ENCODE results near the gene MAP3K8.
"Not testable (repeated sequence)": the region's sequence is repeated elsewhere in the genome, so short reads cannot be mapped to it uniquely, and the experiment has no call there.

Gene MAP3K8

GRCh38 chr10:30425336-30426075 is 8.5 kb upstream of the MAP3K8 start:
- H3K4me3 ChIP-seq (ENCODE audit: low read length): no peak overlapping the region
- H3K27me3 ChIP-seq (ENCODE audit: control insufficient read depth, insufficient read depth, low read length): no peaks in the 10 kb centered on the region
- H3K36me3 ChIP-seq (ENCODE audit: control insufficient read depth, insufficient read depth, low read length): no peaks in the 10 kb centered on the region
- no peaks in the 10 kb centered on the region for H3K9me3 ChIP-seq (ENCODE audit: control insufficient read depth, low read length)
- H3K4me1 ChIP-seq (ENCODE audit: control insufficient read depth, insufficient read depth, low read length): peaks cover 32% of the 10 kb centered on the region
- H3K9ac ChIP-seq (ENCODE audit: low read length): no peak overlapping the region

- no peaks in the 10 kb centered on the region for H3K9me3 ChIP-seq (ENCODE audit: control insufficient read depth, low read length)
- H3K27me3 ChIP-seq (ENCODE audit: control insufficient read depth, insufficient read depth, low read length): no peaks in the 10 kb centered on the region
- H3K4me3 ChIP-seq (ENCODE audit: low read length): no peak overlapping the region
- H3K4me1 ChIP-seq (ENCODE audit: control insufficient read depth, insufficient read depth, low read length): peaks cover 37% of the 10 kb centered on the region
- H3K9ac ChIP-seq (ENCODE audit: low read length): peak overlapping the region; percentile 47
- no peaks in the 10 kb centered on the region for H3K36me3 ChIP-seq (ENCODE audit: control insufficient read depth, insufficient read depth, low read length)
Observed at GRCh38 chr10:30430544-30431298, 3.3 kb upstream of the MAP3K8 start.

- Histone ChIP-seq H3K27me3 (ENCODE audit: control insufficient read depth, insufficient read depth, low read length) (no peaks in the 10 kb centered on the region), H3K4me1 (ENCODE audit: control insufficient read depth, insufficient read depth, low read length) (peaks cover 44% of the 10 kb centered on the region), H3K36me3 (ENCODE audit: control insufficient read depth, insufficient read depth, low read length) (no peaks in the 10 kb centered on the region), H3K9ac (ENCODE audit: low read length) (peak overlapping the region; percentile 47), H3K4me3 (ENCODE audit: low read length) (peak overlapping the region; percentile 12), H3K9me3 (ENCODE audit: control insufficient read depth, low read length) (no peaks in the 10 kb centered on the region)
Observed at GRCh38 chr10:30431435-30431911, 2.5 kb upstream of the MAP3K8 start.

- Histone ChIP-seq H3K27me3 (ENCODE audit: control insufficient read depth, insufficient read depth, low read length) (no peaks in the 10 kb centered on the region), H3K9ac (ENCODE audit: low read length) (peak overlapping the region; percentile 99), H3K9me3 (ENCODE audit: control insufficient read depth, low read length) (no peaks in the 10 kb centered on the region), H3K4me3 (ENCODE audit: low read length) (peak overlapping the region; percentile 72), H3K4me1 (ENCODE audit: control insufficient read depth, insufficient read depth, low read length) (peaks cover 52% of the 10 kb centered on the region), H3K36me3 (ENCODE audit: control insufficient read depth, insufficient read depth, low read length) (no peaks in the 10 kb centered on the region)
Observed at GRCh38 chr10:30432622-30433305, 1.2 kb upstream of the MAP3K8 start.

GRCh38 chr10:30433306-30433729 is 666 bp upstream of the MAP3K8 start:
- H3K36me3 ChIP-seq (ENCODE audit: control insufficient read depth, insufficient read depth, low read length): no peaks in the 10 kb centered on the region
- peak overlapping the region; percentile 72 for H3K4me3 ChIP-seq (ENCODE audit: low read length)
- H3K9ac ChIP-seq (ENCODE audit: low read length): peak overlapping the region; percentile 99
- peaks cover 47% of the 10 kb centered on the region for H3K4me1 ChIP-seq (ENCODE audit: control insufficient read depth, insufficient read depth, low read length)
- no peaks in the 10 kb centered on the region for H3K27me3 ChIP-seq (ENCODE audit: control insufficient read depth, insufficient read depth, low read length)
- no peaks in the 10 kb centered on the region for H3K9me3 ChIP-seq (ENCODE audit: control insufficient read depth, low read length)

GRCh38 chr10:30434273-30435072 is 489 bp downstream of the MAP3K8 start:
- Histone ChIP-seq H3K9me3 (ENCODE audit: control insufficient read depth, low read length) (no peaks in the 10 kb centered on the region), H3K9ac (ENCODE audit: low read length) (peak overlapping the region; percentile 99), H3K4me3 (ENCODE audit: low read length) (peak overlapping the region; percentile 53), H3K4me1 (ENCODE audit: control insufficient read depth, insufficient read depth, low read length) (peaks cover 44% of the 10 kb centered on the region), H3K27me3 (ENCODE audit: control insufficient read depth, insufficient read depth, low read length) (no peaks in the 10 kb centered on the region), H3K36me3 (ENCODE audit: control insufficient read depth, insufficient read depth, low read length) (no peaks in the 10 kb centered on the region)

- H3K36me3 ChIP-seq (ENCODE audit: control insufficient read depth, insufficient read depth, low read length): no peaks in the 10 kb centered on the region
- H3K27me3 ChIP-seq (ENCODE audit: control insufficient read depth, insufficient read depth, low read length): no peaks in the 10 kb centered on the region
- H3K9ac ChIP-seq (ENCODE audit: low read length): peak overlapping the region; percentile 99
- H3K4me3 ChIP-seq (ENCODE audit: low read length): peak overlapping the region; percentile 53
- peaks cover 44% of the 10 kb centered on the region for H3K4me1 ChIP-seq (ENCODE audit: control insufficient read depth, insufficient read depth, low read length)
- no peaks in the 10 kb centered on the region for H3K9me3 ChIP-seq (ENCODE audit: control insufficient read depth, low read length)
Observed at GRCh38 chr10:30435073-30435422, 1.1 kb downstream of the MAP3K8 start.

GRCh38 chr10:30435499-30436167 is 1.6 kb downstream of the MAP3K8 start:
- not testable (repeated sequence) for H3K36me3 ChIP-seq (ENCODE audit: control insufficient read depth, insufficient read depth, low read length); H3K4me3 ChIP-seq (ENCODE audit: low read length); H3K27me3 ChIP-seq (ENCODE audit: control insufficient read depth, insufficient read depth, low read length); H3K9me3 ChIP-seq (ENCODE audit: control insufficient read depth, low read length)
- Histone ChIP-seq H3K9ac (ENCODE audit: low read length) (peak overlapping the region; percentile 59), H3K4me1 (ENCODE audit: control insufficient read depth, insufficient read depth, low read length) (peaks cover 41% of the 10 kb centered on the region)

- no peaks in the 10 kb centered on the region for H3K27me3 ChIP-seq (ENCODE audit: control insufficient read depth, insufficient read depth, low read length)
- H3K4me3 ChIP-seq (ENCODE audit: low read length): no peak overlapping the region
- peaks cover 35% of the 10 kb centered on the region for H3K4me1 ChIP-seq (ENCODE audit: control insufficient read depth, insufficient read depth, low read length)
- no peaks in the 10 kb centered on the region for H3K36me3 ChIP-seq (ENCODE audit: control insufficient read depth, insufficient read depth, low read length)
- no peaks in the 10 kb centered on the region for H3K9me3 ChIP-seq (ENCODE audit: control insufficient read depth, low read length)
- H3K9ac ChIP-seq (ENCODE audit: low read length): peak overlapping the region; percentile 59
Observed at GRCh38 chr10:30436191-30436611, 2.2 kb downstream of the MAP3K8 start.

- no peak overlapping the region for H3K4me3 ChIP-seq (ENCODE audit: low read length)
- no peaks in the 10 kb centered on the region for H3K9me3 ChIP-seq (ENCODE audit: control insufficient read depth, low read length)
- peaks cover 31% of the 10 kb centered on the region for H3K4me1 ChIP-seq (ENCODE audit: control insufficient read depth, insufficient read depth, low read length)
- H3K9ac ChIP-seq (ENCODE audit: low read length): peak overlapping the region; percentile 2
- H3K36me3 ChIP-seq (ENCODE audit: control insufficient read depth, insufficient read depth, low read length): no peaks in the 10 kb centered on the region
- H3K27me3 ChIP-seq (ENCODE audit: control insufficient read depth, insufficient read depth, low read length): no peaks in the 10 kb centered on the region
Observed at GRCh38 chr10:30436671-30437030, 2.7 kb downstream of the MAP3K8 start.
